IMR-90 (cell line): ENCODE results near the gene CACNG5. TPM values are rescaled to one million over a fixed set of nuclear protein-coding genes. Genes with fewer than 3 reads are reported as not detected.

Source experiments
- ATAC-seq: fragments of 200-7000 bp; cut with Tn5 transposase; 2 replicates; pipeline ENCODE4 v1.9.1; 2020; ENCODE audit warnings: low read depth, mild to moderate bottlenecking, moderate library complexity
- BruUV-seq: library from RNA; stranded (reverse); fragments of 400-500 nt; replicated peaks from 2 replicates; lab custom pipeline; 2021; lab: Mats Ljungman, UMichigan
- CTCF ChIA-PET: fragments of 300-600 bp; formaldehyde crosslinking; extraction: SDS; loops from one replicate; lab custom pipeline; 2021; ENCODE audit warnings: antibody characterized with exemption; lab: Yijun Ruan, JAX
- POLR2A ChIA-PET: fragments of 300-600 bp; sonication (Branson Sonifier 250); formaldehyde crosslinking; loops from one replicate; lab custom pipeline; 2022; ENCODE audit warnings: antibody characterized with exemption; ENCODE audit not compliant: unreplicated experiment; lab: Charles Lee
- DNase-seq: peaks from one replicate; pipeline ENCODE4 v3.0.0; 2013
- H2AFZ ChIP-seq: replicated peaks from 2 replicates; pipeline ENCODE3; 2013; ENCODE audit warnings: low read length, mild to moderate bottlenecking; ENCODE audit not compliant: poor library complexity
- H2AK5ac ChIP-seq: 2 replicates; pipeline ENCODE4 v1.6.1; 2013; ENCODE audit warnings: low read depth, low read length, inconsistent platforms
- H2AK9ac ChIP-seq: replicated peaks from 2 replicates; pipeline ENCODE3; 2013; ENCODE audit warnings: mild to moderate bottlenecking, low read depth, low read length, moderate library complexity; ENCODE audit not compliant: poor library complexity
- H2BK120ac ChIP-seq: 2 replicates; pipeline ENCODE4 v1.6.1; 2013; ENCODE audit warnings: low read depth, low read length, inconsistent platforms
- H2BK15ac ChIP-seq: 3 replicates; pipeline ENCODE4 v1.6.1; 2013; ENCODE audit warnings: low read depth, low read length, inconsistent platforms
- H2BK20ac ChIP-seq: 2 replicates; pipeline ENCODE4 v1.6.1; 2013; ENCODE audit warnings: low read depth, mild to moderate bottlenecking, inconsistent platforms, low read length, moderate library complexity
- H2BK5ac ChIP-seq: 2 replicates; pipeline ENCODE4 v1.6.1; 2013; ENCODE audit warnings: mild to moderate bottlenecking, low read depth, low read length, inconsistent platforms; ENCODE audit not compliant: poor library complexity, severe bottlenecking
- H3K14ac ChIP-seq: replicated peaks from 2 replicates; pipeline ENCODE4 v1.6.1; 2013; ENCODE audit warnings: low read depth, low read length, inconsistent platforms
- H3K18ac ChIP-seq: 2 replicates; pipeline ENCODE4 v1.6.1; 2013; ENCODE audit warnings: low read depth, low read length, control low read depth
- H3K23ac ChIP-seq: 2 replicates; pipeline ENCODE4 v1.6.1; 2013; ENCODE audit warnings: low read depth, low read length, inconsistent platforms
- H3K27ac ChIP-seq: 2 replicates; pipeline ENCODE4 v1.5.1; 2013; ENCODE audit warnings: mild to moderate bottlenecking, control low read depth, low read length; ENCODE audit not compliant: insufficient read depth
- H3K27me3 ChIP-seq: 2 replicates; pipeline ENCODE4 v1.6.1; 2013; ENCODE audit warnings: low read length; ENCODE audit not compliant: control insufficient read depth, insufficient read depth
- H3K36me3 ChIP-seq: 2 replicates; pipeline ENCODE4 v1.6.1; 2013; ENCODE audit warnings: low read length, mixed read lengths; ENCODE audit not compliant: control insufficient read depth, insufficient read depth
- H3K4ac ChIP-seq: 2 replicates; pipeline ENCODE4 v1.6.1; 2013; ENCODE audit warnings: low read depth, low read length, inconsistent platforms
- H3K4me1 ChIP-seq: 2 replicates; pipeline ENCODE4 v1.6.1; 2013; ENCODE audit warnings: low read length, mixed read lengths; ENCODE audit not compliant: control insufficient read depth, insufficient read depth
- H3K4me2 ChIP-seq: 2 replicates; pipeline ENCODE4 v1.6.1; 2013; ENCODE audit warnings: low read depth, mild to moderate bottlenecking, control low read depth, low read length, moderate library complexity
- H3K4me3 ChIP-seq: 2 replicates; pipeline ENCODE4 v1.5.1; 2013; ENCODE audit warnings: low read depth, mild to moderate bottlenecking, control low read depth, low read length, moderate library complexity; ENCODE audit not compliant: insufficient read depth
- H3K56ac ChIP-seq: 2 replicates; pipeline ENCODE4 v1.6.1; 2013; ENCODE audit warnings: low read length, inconsistent platforms; ENCODE audit not compliant: insufficient read depth; ENCODE audit errors: extremely low read depth
- H3K79me1 ChIP-seq, 2 experiments: 2 replicates each; pipeline ENCODE4 v1.6.1; 2013; ENCODE audit warnings: low read length in 2 of 2, inconsistent platforms in 1 of 2, low read depth in 1 of 2
- H3K9ac ChIP-seq: 2 replicates; pipeline ENCODE4 v1.6.1; 2013; ENCODE audit warnings: low read depth, low read length, control low read depth
- H3K9me1 ChIP-seq: 2 replicates; pipeline ENCODE4 v1.6.1; 2013; ENCODE audit warnings: low read length, inconsistent platforms; ENCODE audit not compliant: insufficient read depth
- H3K9me3 ChIP-seq: 2 replicates; pipeline ENCODE4 v1.6.1; 2013; ENCODE audit warnings: low read length; ENCODE audit not compliant: control insufficient read depth, insufficient read depth
- H4K20me1 ChIP-seq: 2 replicates; pipeline ENCODE4 v1.6.1; 2013; ENCODE audit warnings: low read length, inconsistent platforms; ENCODE audit not compliant: insufficient read depth
- H4K5ac ChIP-seq: 2 replicates; pipeline ENCODE4 v1.6.1; 2013; ENCODE audit warnings: mild to moderate bottlenecking, low read depth, low read length, control low read depth
- H4K8ac ChIP-seq, 2 experiments: 2 replicates each; pipeline ENCODE4 v1.6.1; 2013; ENCODE audit warnings: low read depth in 2 of 2, low read length in 2 of 2, control low read depth in 1 of 2, inconsistent platforms in 1 of 2
- H4K91ac ChIP-seq: 2 replicates; pipeline ENCODE4 v1.6.1; 2013; ENCODE audit warnings: low read depth, low read length, inconsistent platforms; ENCODE audit not compliant: insufficient read depth
- CEBPB ChIP-seq: IDR thresholded peaks from 2 replicates; pipeline ENCODE4 v1.6.1; 2012; ENCODE audit warnings: low read depth, low read length, improper control_type of control experiment
- CHD1 ChIP-seq: IDR thresholded peaks from 2 replicates; pipeline ENCODE4 v1.6.1; 2012; ENCODE audit warnings: low read depth, low read length, improper control_type of control experiment
- MAZ ChIP-seq: IDR thresholded peaks from 2 replicates; pipeline ENCODE4 v1.6.1; 2012; ENCODE audit warnings: low read depth, mild to moderate bottlenecking, low read length, improper control_type of control experiment, moderate library complexity, borderline replicate concordance
- RAD21 ChIP-seq: IDR thresholded peaks from 2 replicates; pipeline ENCODE4 v1.6.1; 2012; ENCODE audit warnings: low read length, improper control_type of control experiment
- whole genome bisulfite sequencing, 2 experiments: methylation state at CpG; one replicate each; pipeline versions ENCODE4 v1.1.5 to v1.1.7; 2013; ENCODE audit warnings: missing lambda C conversion rate in 2 of 2; ENCODE audit not compliant: insufficient read length in 1 of 2; ENCODE audit errors: extremely low coverage in 2 of 2; 5-methylcytosine and 5-hydroxymethylcytosine counted together
- dilution Hi-C: fragments of 300-500 bp; cut with HindIII; formaldehyde crosslinking; loops from one replicate; pipeline ENCODE4 v1.14.3; 2018; ENCODE audit warnings: low sequenced_read_pairs; ENCODE audit not compliant: unreplicated experiment
- in situ Hi-C: fragments of 300-500 bp; cut with MboI; formaldehyde crosslinking; loops from 3 replicates; pipeline ENCODE4 v1.14.3; 2019; ENCODE audit warnings: low sequenced_read_pairs, inconsistent platforms, mixed read lengths
- intact Hi-C: fragments of 100-400 bp; cut with micrococcal nuclease; formaldehyde crosslinking; loops from 2 replicates; pipeline ENCODE4 v1.10.0; 2022
- polyA plus RNA-seq, 3 experiments: library from polyadenylated mRNA; depleted of rRNA; stranded (reverse); fragments of >200 nt; gene quantifications; 2 replicates each; pipeline ENCODE4 v1.2.3, GENCODE V29; 2012; ENCODE audit warnings: low replicate concordance in 1 of 3
- total RNA-seq: library from RNA; depleted of rRNA; stranded (reverse); fragments of >200 nt; gene quantifications from 2 replicates; pipeline ENCODE4 v1.2.3, GENCODE V29; 2012
- TF ChIP-seq, protein P1 (sequence below): fragments of 150-350 bp; IDR thresholded peaks from 2 replicates; pipeline ENCODE4 v1.6.1; 2017; ENCODE audit warnings: mild to moderate bottlenecking, antibody characterized with exemption, low read length, low read depth

Gene CACNG5
- total and polyA plus RNA-seq, 2 of the 4 experiments (the other 2 are of a cell fraction), result not detected

DNA sequence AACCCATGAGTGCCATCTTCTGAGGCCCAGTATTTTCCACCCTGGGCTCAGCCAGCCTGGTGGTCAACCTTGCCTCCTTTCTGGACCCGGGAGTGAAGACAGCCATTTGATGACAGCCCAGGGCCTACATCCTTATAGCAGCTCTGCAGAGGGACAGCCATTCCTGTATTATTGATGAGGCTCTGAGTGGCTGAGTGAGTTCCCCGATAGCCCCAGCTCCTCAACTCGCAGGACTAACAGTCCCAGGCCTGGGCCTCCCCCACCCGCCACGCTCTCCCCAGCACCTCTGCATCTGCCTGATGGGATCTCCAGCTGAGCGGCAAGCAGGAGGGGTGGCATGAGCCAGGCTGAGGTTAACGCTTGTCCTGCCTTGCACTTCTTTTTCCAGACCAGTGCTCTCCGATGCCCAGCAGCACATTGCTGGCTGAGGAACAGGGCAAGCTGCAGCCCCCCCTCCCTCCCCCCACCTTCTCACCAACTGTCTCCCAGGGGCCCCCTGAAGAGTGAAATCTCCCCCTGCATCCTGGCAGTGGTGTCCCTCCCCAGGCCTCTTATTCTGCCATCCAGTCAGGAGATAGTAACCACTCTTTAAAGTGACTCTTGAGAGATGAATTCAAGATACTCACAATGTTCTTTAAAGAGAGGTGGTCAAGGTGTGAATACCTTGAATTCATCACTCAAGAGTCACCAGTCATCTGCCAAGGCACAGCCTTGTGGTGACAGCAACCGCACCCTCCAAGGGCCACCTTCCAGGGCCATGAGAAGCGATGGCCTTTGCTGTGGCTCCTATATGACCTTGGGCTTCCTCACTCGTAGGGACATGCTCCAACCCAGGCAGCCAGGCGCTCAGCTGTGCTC, 23.5 kb downstream of the CACNG5 start:
- H4K91ac ChIP-seq, result no peak overlapping the region
- no peak overlapping the region for H3K9ac ChIP-seq
- H2BK5ac ChIP-seq, result no peak overlapping the region
- H3K9me1 ChIP-seq, result no peaks in the 10 kb centered on the region
- 80% methylated on average over 1 of the region's 12 CpGs; no CpG with 5 or more reads in 1 of the 2 experiments for WGBS, 2 experiments
- H2BK120ac ChIP-seq, result no peak overlapping the region
- no TSS peak for BruUV-seq
- no peak overlapping the region for H3K4me2 ChIP-seq
- no peaks in the 10 kb centered on the region for H3K79me1 ChIP-seq
- no peak overlapping the region for H4K5ac ChIP-seq
- ATAC-seq (no peak), DNase-seq (no peak)
- no peak overlapping the region for H3K4me3 ChIP-seq
- in situ Hi-C loops (no loop called here), dilution Hi-C loops (no loop called here), intact Hi-C loops (no loop called here)
- no peak overlapping the region for H2AK5ac ChIP-seq
- no peak overlapping the region for H3K23ac ChIP-seq
- H3K18ac ChIP-seq, result no peak overlapping the region
- ChIA-PET CTCF (no interaction called here), POLR2A (no interaction called here)
- H2AK9ac ChIP-seq, result no peak overlapping the region
- no peaks in the 10 kb centered on the region for H3K4me1 ChIP-seq
- no peak overlapping the region for H2BK20ac ChIP-seq
- H3K56ac ChIP-seq, result no peak overlapping the region
- no peaks in the 10 kb centered on the region for H3K36me3 ChIP-seq
- no peak overlapping the region for H3K27ac ChIP-seq
- no peak overlapping the region for H2AFZ ChIP-seq
- no peaks in the 10 kb centered on the region for H3K9me3 ChIP-seq
- H3K14ac ChIP-seq, result no peak overlapping the region
- peaks cover 15% of the 10 kb centered on the region for H3K27me3 ChIP-seq
- H4K20me1 ChIP-seq, result no peaks in the 10 kb centered on the region
- H2BK15ac ChIP-seq, result no peak overlapping the region
- H3K4ac ChIP-seq, result no peak overlapping the region
- H4K8ac ChIP-seq, result no peak overlapping the region
- TF ChIP-seq MAZ (no peak), CHD1 (no peak), CEBPB (no peak), RAD21 (no peak)
- TF ChIP-seq, protein P1, sequence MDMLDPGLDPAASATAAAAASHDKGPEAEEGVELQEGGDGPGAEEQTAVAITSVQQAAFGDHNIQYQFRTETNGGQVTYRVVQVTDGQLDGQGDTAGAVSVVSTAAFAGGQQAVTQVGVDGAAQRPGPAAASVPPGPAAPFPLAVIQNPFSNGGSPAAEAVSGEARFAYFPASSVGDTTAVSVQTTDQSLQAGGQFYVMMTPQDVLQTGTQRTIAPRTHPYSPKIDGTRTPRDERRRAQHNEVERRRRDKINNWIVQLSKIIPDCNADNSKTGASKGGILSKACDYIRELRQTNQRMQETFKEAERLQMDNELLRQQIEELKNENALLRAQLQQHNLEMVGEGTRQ, result no peak
